B cell (primary cell): ENCODE data around the gene PUM1. TPM values are rescaled to one million over a fixed set of nuclear protein-coding genes. Genes with fewer than 3 reads are reported as not detected.

Experiments used
- ATAC-seq: fragments of 200-7000 bp; cut with Tn5 transposase; one replicate; pipeline ENCODE4 v1.10.0; 2021; ENCODE audit warnings: low read depth, mild to moderate bottlenecking, moderate number of reproducible peaks, moderate library complexity
- CTCF ChIA-PET: fragments of 350-600 bp; sonication (Branson Sonifier 250); formaldehyde crosslinking; loops from one replicate; lab custom pipeline; 2021; ENCODE audit warnings: antibody characterized with exemption, inconsistent platforms; lab: Charles Lee
- POLR2A ChIA-PET: fragments of 350-600 bp; sonication (Branson Sonifier 250); formaldehyde crosslinking; loops from one replicate; lab custom pipeline; 2021; ENCODE audit warnings: antibody characterized with exemption; lab: Charles Lee
- DNase-seq: peaks from one replicate; pipeline ENCODE4 v3.0.0; 2013
- H2AFZ ChIP-seq: 2 replicates; pipeline ENCODE4 v1.6.1; 2012; ENCODE audit warnings: mild to moderate bottlenecking, low read depth, low read length; ENCODE audit not compliant: insufficient read depth, poor library complexity, severe bottlenecking
- H3K27ac ChIP-seq, 2 donors: 1 replicate in 1 of 2; 2 replicates in 1 of 2; pipeline ENCODE4 v1.5.1; 2012 to 2013; ENCODE audit warnings: low read length in 2 of 2, mild to moderate bottlenecking in 2 of 2, moderate library complexity in 1 of 2
- H3K27me3 ChIP-seq, 4 experiments: fragments of 200-600 bp in 1 of 4; sonication (generic) in 1 of 4; replicated peaks in 1 of 4; 1 replicate in 2 of 4; 2 replicates in 2 of 4; pipeline versions ENCODE4 v1.6.1 to v1.7.0; 2013 to 2016; ENCODE audit warnings: low read length in 3 of 4, mild to moderate bottlenecking in 2 of 4, mixed read lengths in 1 of 4, moderate library complexity in 1 of 4; ENCODE audit not compliant: insufficient read depth in 4 of 4, control insufficient read depth in 3 of 4; ENCODE audit errors: control extremely low read depth in 1 of 4
- H3K36me3 ChIP-seq, 2 experiments: replicated peaks in 1 of 2; 1 replicate in 1 of 2; 2 replicates in 1 of 2; pipeline versions ENCODE4 v1.6.1 to v1.7.1; 2013; ENCODE audit warnings: low read length in 1 of 2; ENCODE audit not compliant: insufficient read depth in 2 of 2, control insufficient read depth in 1 of 2; ENCODE audit errors: control extremely low read depth in 1 of 2, extremely low read depth in 1 of 2
- H3K4me1 ChIP-seq, 2 donors: fragments of 200-600 bp in 1 of 2; sonication (generic) in 1 of 2; 1 replicate in 1 of 2; 2 replicates in 1 of 2; pipeline versions ENCODE4 v1.5.1 to v1.6.1; 2013 to 2017; ENCODE audit warnings: low read length in 2 of 2; ENCODE audit not compliant: control insufficient read depth in 2 of 2, insufficient read depth in 2 of 2
- H3K4me2 ChIP-seq: replicated peaks from 2 replicates; pipeline ENCODE3; 2012; ENCODE audit warnings: mild to moderate bottlenecking, low read depth, low read length; ENCODE audit not compliant: poor library complexity, severe bottlenecking
- H3K4me3 ChIP-seq, 5 experiments: fragments of 200-600 bp in 1 of 5; sonication (generic) in 1 of 5; 1 replicate in 3 of 5; 2 replicates in 2 of 5; pipeline versions ENCODE4 v1.5.1 to v1.7.0; 2011 to 2016; ENCODE audit warnings: low read length in 4 of 5, mild to moderate bottlenecking in 4 of 5, low read depth in 2 of 5, control low read depth in 1 of 5, moderate library complexity in 1 of 5; ENCODE audit not compliant: insufficient read depth in 1 of 5; ENCODE audit errors: control extremely low read depth in 1 of 5, extremely low read depth in 1 of 5
- H3K79me2 ChIP-seq: fragments of 200-600 bp; sonication (generic); one replicate; pipeline ENCODE4 v1.6.0; 2016; ENCODE audit warnings: low read length; ENCODE audit not compliant: control insufficient read depth, insufficient read depth
- H3K9ac ChIP-seq: fragments of 200-600 bp; sonication (generic); 2 replicates; pipeline ENCODE4 v1.6.1; 2017; ENCODE audit warnings: mild to moderate bottlenecking, low read length, moderate library complexity
- H3K9me3 ChIP-seq, 3 donors: one replicate each; pipeline versions ENCODE4 v1.6.1 to v1.7.1; 2013; ENCODE audit warnings: low read length in 2 of 3; ENCODE audit not compliant: control insufficient read depth in 2 of 3, insufficient read depth in 1 of 3; ENCODE audit errors: control extremely low read depth in 1 of 3
- H4K20me1 ChIP-seq: 2 replicates; pipeline ENCODE4 v1.6.0; 2012; ENCODE audit warnings: mild to moderate bottlenecking, low read length; ENCODE audit not compliant: insufficient read depth, control insufficient read depth, poor library complexity, severe bottlenecking
- H3K27ac Mint-ChIP-seq: one replicate; pipeline ENCODE4 v1.8.0; 2021; ENCODE audit warnings: mixed read lengths
- H3K27me3 Mint-ChIP-seq: one replicate; pipeline ENCODE4 v1.8.0; 2021; ENCODE audit warnings: mixed read lengths
- H3K4me1 Mint-ChIP-seq: one replicate; pipeline ENCODE4 v1.8.0; 2021; ENCODE audit warnings: mixed read lengths
- H3K4me3 Mint-ChIP-seq: one replicate; pipeline ENCODE4 v1.8.0; 2021; ENCODE audit warnings: mixed read lengths
- H3K9me3 Mint-ChIP-seq: one replicate; pipeline ENCODE4 v1.8.0; 2022; ENCODE audit warnings: mixed read lengths; ENCODE audit not compliant: insufficient read depth
- CTCF ChIP-seq: fragments of 200-600 bp; IDR thresholded peaks from one replicate; pipeline ENCODE4 v1.8.0; 2022; ENCODE audit warnings: antibody characterized with exemption, mild to moderate bottlenecking
- EZH2 ChIP-seq: IDR thresholded peaks from 2 replicates; pipeline ENCODE4 v1.6.1; 2012; ENCODE audit warnings: borderline replicate concordance, low read depth, mild to moderate bottlenecking, moderate library complexity, low read length; ENCODE audit not compliant: insufficient read depth, poor library complexity, severe bottlenecking
- WGBS: methylation state at CpG from one replicate; pipeline ENCODE4 v1.1.5; 2013; ENCODE audit warnings: missing lambda C conversion rate; ENCODE audit not compliant: insufficient coverage; 5-methylcytosine and 5-hydroxymethylcytosine counted together
- intact Hi-C: fragments of 100-400 bp; cut with micrococcal nuclease; formaldehyde crosslinking; loops from one replicate; pipeline ENCODE4 v1.10.0; 2022
- polyA plus RNA-seq: library from polyadenylated mRNA; depleted of rRNA; stranded (reverse); fragments of >200 nt; gene quantifications from 2 replicates; pipeline ENCODE4 v1.2.3, GENCODE V29; 2012
- total RNA-seq, 2 donors: library from RNA; stranded (reverse); fragments of 120-200 nt in 1 of 2; gene quantifications; 1 replicate in 1 of 2; 2 replicates in 1 of 2; pipeline versions ENCODE4 v1.2.3 to v1.2.4, GENCODE V29; 2013 to 2022

Gene PUM1
- total and polyA plus RNA-seq, 2 donors (not counting 1 experiment from before 2014, with no cell fraction given) = 52.8 to 177 TPM

GRCh38 chr1:31058012-31058411 lies 7.5 kb downstream of the PUM1 start:
- ChIA-PET POLR2A (no interaction called here), CTCF (interaction anchor here (0.6 kb wide), 1 partner anchor 1192 kb away, joined by 3 read pairs; no protein-coding TSS in a partner anchor)
- Histone ChIP-seq H3K36me3 (peaks cover 14 to 51% of the 10 kb centered on the region in 2 experiments), H3K79me2 (peaks cover 100% of the 10 kb centered on the region), H2AFZ (no peak overlapping the region), H3K9ac (no peak overlapping the region), H4K20me1 (peaks cover 83% of the 10 kb centered on the region), H3K4me2 (no peak overlapping the region), H3K27ac (no peak overlapping the region), H3K27me3 (no peaks in the 10 kb centered on the region), H3K4me1 (peaks cover 31 to 45% of the 10 kb centered on the region in 2 donors), H3K4me3 (no peak overlapping the region), H3K9me3 (no peaks in the 10 kb centered on the region)
- WGBS = no CpG with 5 or more reads among the region's 4 CpGs
- DNase-seq = no peak
- intact Hi-C loops = no loop called here
- Mint-ChIP-seq H3K4me1 (peaks cover 59% of the 10 kb centered on the region), H3K27ac (no peak overlapping the region), H3K27me3 (no peaks in the 10 kb centered on the region), H3K4me3 (no peak overlapping the region), H3K9me3 (no peaks in the 10 kb centered on the region)
- ATAC-seq = no peak
- TF ChIP-seq EZH2 (no peak), CTCF (no peak)

- H3K79me2 ChIP-seq = peaks cover 96% of the 10 kb centered on the region
- Mint-ChIP-seq H3K27ac (no peak overlapping the region), H3K4me3 (no peak overlapping the region), H3K27me3 (no peaks in the 10 kb centered on the region), H3K4me1 (peaks cover 49% of the 10 kb centered on the region), H3K9me3 (no peaks in the 10 kb centered on the region)
- no peak overlapping the region for H2AFZ ChIP-seq
- H3K9me3 ChIP-seq = no peaks in the 10 kb centered on the region
- ChIA-PET CTCF (interaction anchor here (1.1 kb wide), 1 partner anchor 9 kb away, joined by 3 read pairs; no protein-coding TSS in a partner anchor), POLR2A (no interaction called here)
- H3K4me1 ChIP-seq = peaks cover 20 to 30% of the 10 kb centered on the region in 2 donors
- no peak overlapping the region for H3K4me3 ChIP-seq
- H3K4me2 ChIP-seq = no peak overlapping the region
- H3K27me3 ChIP-seq = no peaks in the 10 kb centered on the region
- H4K20me1 ChIP-seq = peaks cover 85% of the 10 kb centered on the region
- no peak for DNase-seq
- intact Hi-C loops = no loop called here
- H3K36me3 ChIP-seq = peaks cover 12 to 51% of the 10 kb centered on the region in 2 experiments
- H3K9ac ChIP-seq = no peak overlapping the region
- TF ChIP-seq CTCF (no peak), EZH2 (no peak)
- ATAC-seq = no peak
- WGBS = no CpG with 5 or more reads among the region's 1 CpG
- no peak overlapping the region for H3K27ac ChIP-seq
These were observed 9.6 kb downstream of the PUM1 start for GRCh38 chr1:31055953-31056352.
